ENCODE results near the gene SEMA3A.

DNA sequence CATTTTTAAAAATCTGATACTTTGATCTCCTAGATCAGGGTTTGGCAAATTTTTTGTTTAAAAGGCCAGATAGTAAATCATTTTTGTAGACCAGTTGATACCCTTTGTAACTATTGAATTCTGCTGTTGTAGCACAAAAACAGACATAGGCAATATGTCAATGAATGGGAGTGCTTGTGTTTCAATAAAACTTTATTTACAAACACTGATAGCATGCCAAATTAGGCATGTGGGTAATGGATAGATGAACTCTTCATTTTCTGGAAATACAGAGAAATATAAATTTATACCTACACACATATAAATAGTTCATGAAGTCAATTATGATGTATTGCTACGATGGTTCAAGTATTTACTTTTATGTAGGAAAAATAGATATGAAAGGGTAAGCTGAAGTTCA is 60.4 kb downstream of the SEMA3A start:
- TF ChIP-seq, protein P1, sequence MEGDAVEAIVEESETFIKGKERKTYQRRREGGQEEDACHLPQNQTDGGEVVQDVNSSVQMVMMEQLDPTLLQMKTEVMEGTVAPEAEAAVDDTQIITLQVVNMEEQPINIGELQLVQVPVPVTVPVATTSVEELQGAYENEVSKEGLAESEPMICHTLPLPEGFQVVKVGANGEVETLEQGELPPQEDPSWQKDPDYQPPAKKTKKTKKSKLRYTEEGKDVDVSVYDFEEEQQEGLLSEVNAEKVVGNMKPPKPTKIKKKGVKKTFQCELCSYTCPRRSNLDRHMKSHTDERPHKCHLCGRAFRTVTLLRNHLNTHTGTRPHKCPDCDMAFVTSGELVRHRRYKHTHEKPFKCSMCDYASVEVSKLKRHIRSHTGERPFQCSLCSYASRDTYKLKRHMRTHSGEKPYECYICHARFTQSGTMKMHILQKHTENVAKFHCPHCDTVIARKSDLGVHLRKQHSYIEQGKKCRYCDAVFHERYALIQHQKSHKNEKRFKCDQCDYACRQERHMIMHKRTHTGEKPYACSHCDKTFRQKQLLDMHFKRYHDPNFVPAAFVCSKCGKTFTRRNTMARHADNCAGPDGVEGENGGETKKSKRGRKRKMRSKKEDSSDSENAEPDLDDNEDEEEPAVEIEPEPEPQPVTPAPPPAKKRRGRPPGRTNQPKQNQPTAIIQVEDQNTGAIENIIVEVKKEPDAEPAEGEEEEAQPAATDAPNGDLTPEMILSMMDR (conservative IDR thresholded peaks at IDR 0.05; ENCODE audit: low read length): no peak
- TF ChIP-seq EZH2phosphoT487 (IDR thresholded peaks at IDR 0.05; ENCODE audit: borderline replicate concordance, low read depth, low read length): no peak

All from OCI-LY7 (cell line).